SK-N-SH (cell line): ENCODE measurements around the gene SERPINA12. TPM values are rescaled to one million over a fixed set of nuclear protein-coding genes. Genes with fewer than 3 reads are reported as not detected.

Source experiments
- CTCF ChIA-PET: fragments of 300-600, 350-600 bp; formaldehyde crosslinking; extraction: SDS; loops from one replicate; lab custom pipeline; 2021; lab: Yijun Ruan, JAX
- POLR2A ChIA-PET: fragments of 350-600 bp; sonication (Branson Sonifier 250); formaldehyde crosslinking; extraction: SDS; loops from one replicate; lab custom pipeline; 2020; ENCODE audit warnings: antibody characterized with exemption, inconsistent platforms; lab: Yijun Ruan, JAX
- DNase-seq: peaks from one replicate; pipeline ENCODE4 v3.0.0; 2012
- H2AFZ ChIP-seq: fragments of 200-600 bp; sonication (generic); 2 replicates; pipeline ENCODE4 v1.8.1; 2016; ENCODE audit warnings: antibody characterized with exemption, mild to moderate bottlenecking, low read depth
- H3F3A ChIP-seq: fragments of 200-600 bp; sonication (generic); replicated peaks from 2 replicates; pipeline ENCODE3; 2016; ENCODE audit warnings: antibody characterized with exemption, mild to moderate bottlenecking; ENCODE audit not compliant: insufficient read depth
- H3K27ac ChIP-seq, 2 experiments: fragments of 200-500 bp in 1 of 2; fragments of 200-600 bp in 1 of 2; sonication (Bioruptor generic) in 1 of 2; sonication (generic), shearing (Covaris generic) in 1 of 2; 2 replicates each; pipeline versions ENCODE4 v1.5.1 to v1.6.1; 2014 to 2016; ENCODE audit warnings: low read depth in 2 of 2, inconsistent platforms in 1 of 2, low read length in 1 of 2, mild to moderate bottlenecking in 1 of 2, mixed read lengths in 1 of 2
- H3K27me3 ChIP-seq: fragments of 200-600 bp; sonication (generic), shearing (Covaris generic); 2 replicates; pipeline ENCODE4 v1.6.1; 2016; ENCODE audit warnings: mixed run types; ENCODE audit not compliant: insufficient read depth
- H3K36me3 ChIP-seq, 2 experiments: fragments of 200-500 bp in 1 of 2; fragments of 200-600 bp in 1 of 2; sonication (Bioruptor generic) in 1 of 2; sonication (generic) in 1 of 2; replicated peaks in 1 of 2; 2 replicates each; pipeline versions ENCODE3 to v1.5.1; 2014 to 2016; ENCODE audit warnings: low read length in 1 of 2, mild to moderate bottlenecking in 1 of 2; ENCODE audit not compliant: insufficient read depth in 2 of 2, control insufficient read depth in 1 of 2
- H3K4me1 ChIP-seq, 2 experiments: fragments of 200-500 bp in 1 of 2; fragments of 200-600 bp in 1 of 2; sonication (Bioruptor generic) in 1 of 2; sonication (generic), shearing (Covaris generic) in 1 of 2; 2 replicates each; pipeline versions ENCODE4 v1.5.1 to v1.6.1; 2014 to 2016; ENCODE audit warnings: low read depth in 1 of 2, low read length in 1 of 2, mixed run types in 1 of 2; ENCODE audit not compliant: insufficient read depth in 2 of 2, control insufficient read depth in 1 of 2
- H3K4me2 ChIP-seq: fragments of 200-600 bp; sonication (generic), shearing (Covaris generic); 2 replicates; pipeline ENCODE4 v1.6.1; 2017; ENCODE audit warnings: mixed run types
- H3K4me3 ChIP-seq, 2 experiments: fragments of 200-500 bp in 1 of 2; fragments of 200-600 bp in 1 of 2; sonication (Bioruptor generic) in 1 of 2; sonication (generic), shearing (Covaris generic) in 1 of 2; 2 replicates each; pipeline versions ENCODE4 v1.5.1 to v1.8.1; 2014 to 2016; ENCODE audit warnings: low read depth in 2 of 2, inconsistent platforms in 1 of 2, low read length in 1 of 2, mild to moderate bottlenecking in 1 of 2, mixed read lengths in 1 of 2, moderate library complexity in 1 of 2
- H3K79me2 ChIP-seq: fragments of 200-600 bp; sonication (generic); 2 replicates; pipeline ENCODE4 v1.8.1; 2017; ENCODE audit warnings: mild to moderate bottlenecking; ENCODE audit not compliant: insufficient read depth
- H3K9ac ChIP-seq: fragments of 200-600 bp; sonication (generic); 2 replicates; pipeline ENCODE4 v1.6.1; 2017; ENCODE audit warnings: mixed run types
- H3K9me2 ChIP-seq: fragments of 200-600 bp; sonication (generic); 2 replicates; pipeline ENCODE4 v1.6.1; 2017; ENCODE audit warnings: mixed run types
- H3K9me3 ChIP-seq: fragments of 200-600 bp; sonication (generic); 2 replicates; pipeline ENCODE4 v1.6.1; 2017; ENCODE audit warnings: mixed run types, mild to moderate bottlenecking, moderate library complexity
- H4K20me1 ChIP-seq: fragments of 200-600 bp; sonication (generic); 2 replicates; pipeline ENCODE4 v1.6.1; 2017; ENCODE audit warnings: mild to moderate bottlenecking, mixed run types; ENCODE audit not compliant: insufficient read depth
- ELF1 ChIP-seq: IDR thresholded peaks from 2 replicates; pipeline ENCODE4 v1.4.0; 2012
- EP300 ChIP-seq, 2 experiments: IDR thresholded peaks; 2 replicates each; pipeline versions ENCODE4 v1.4.0 to v1.6.1; 2012; ENCODE audit warnings: borderline replicate concordance in 1 of 2, low read depth in 1 of 2, low read length in 1 of 2
- EZH2phosphoT487 ChIP-seq: fragments of 200-600 bp; sonication (generic); IDR thresholded peaks from 2 replicates; pipeline ENCODE4 v1.6.1; 2017; ENCODE audit warnings: low read depth, mixed run types, mild to moderate bottlenecking, antibody characterized with exemption, moderate library complexity, borderline replicate concordance
- FOSL2 ChIP-seq: IDR thresholded peaks from 2 replicates; pipeline ENCODE4 v1.4.0; 2012; ENCODE audit warnings: low read depth, mild to moderate bottlenecking, moderate library complexity, borderline replicate concordance
- FOXM1 ChIP-seq: IDR thresholded peaks from 2 replicates; pipeline ENCODE4 v1.4.0; 2012; ENCODE audit warnings: low read depth, mild to moderate bottlenecking
- GABPA ChIP-seq: IDR thresholded peaks from 2 replicates; pipeline ENCODE4 v1.4.0; 2012; ENCODE audit warnings: low read depth, mild to moderate bottlenecking
- MAX ChIP-seq: IDR thresholded peaks from 2 replicates; pipeline ENCODE4 v1.4.0; 2012; ENCODE audit warnings: low read depth
- MXI1 ChIP-seq: IDR thresholded peaks from 2 replicates; pipeline ENCODE4 v1.6.1; 2012; ENCODE audit warnings: mild to moderate bottlenecking, low read depth, low read length, improper control_type of control experiment
- NFIC ChIP-seq: IDR thresholded peaks from 2 replicates; pipeline ENCODE4 v1.4.0; 2012; ENCODE audit warnings: borderline replicate concordance
- NRF1 ChIP-seq: IDR thresholded peaks from 2 replicates; pipeline ENCODE4 v1.6.1; 2012; ENCODE audit warnings: low read depth, mild to moderate bottlenecking, low read length
- PBX3 ChIP-seq: IDR thresholded peaks from 2 replicates; pipeline ENCODE4; 2012
- POLR2AphosphoS5 ChIP-seq: IDR thresholded peaks from 2 replicates; pipeline ENCODE4 v1.6.1; 2012; ENCODE audit warnings: low read depth, low read length
- RAD21 ChIP-seq: IDR thresholded peaks from 2 replicates; pipeline ENCODE4 v1.6.1; 2012; ENCODE audit warnings: mild to moderate bottlenecking, low read length
- RCOR1 ChIP-seq: fragments of 150-350 bp; IDR thresholded peaks from 2 replicates; pipeline ENCODE4 v1.6.1; 2017; ENCODE audit warnings: antibody characterized with exemption, low read length
- RFX5 ChIP-seq: IDR thresholded peaks from 2 replicates; pipeline ENCODE4 v1.6.1; 2012; ENCODE audit warnings: mild to moderate bottlenecking, improper control_type of control experiment, low read length
- RXRA ChIP-seq: IDR thresholded peaks from 2 replicates; pipeline ENCODE4 v1.4.0; 2012; ENCODE audit warnings: low read depth, mild to moderate bottlenecking, borderline replicate concordance
- SMC3 ChIP-seq: IDR thresholded peaks from 2 replicates; pipeline ENCODE4 v1.6.1; 2012; ENCODE audit warnings: low read depth, low read length, improper control_type of control experiment
- TAF1 ChIP-seq: IDR thresholded peaks from 2 replicates; pipeline ENCODE4 v1.6.1; 2012; ENCODE audit warnings: low read depth, mild to moderate bottlenecking, low read length, moderate library complexity, borderline replicate concordance
- WGBS: methylation state at CpG from one replicate; pipeline ENCODE4 v1.1.6; 2017; ENCODE audit warnings: low lambda C conversion rate; 5-methylcytosine and 5-hydroxymethylcytosine counted together
- polyA plus RNA-seq, 3 experiments: library from polyadenylated mRNA; depleted of rRNA; stranded (reverse); fragments of >200 nt; gene quantifications; 2 replicates each; pipeline ENCODE4 v1.2.3, GENCODE V29; 2012
- TF ChIP-seq, protein P1 (sequence below): fragments of 150-350 bp; IDR thresholded peaks from 2 replicates; pipeline ENCODE4 v1.6.1; 2016; ENCODE audit warnings: mild to moderate bottlenecking, low read depth, low read length
- TF ChIP-seq, protein P2 (sequence below): fragments of 150-350 bp; IDR thresholded peaks from 2 replicates; pipeline ENCODE4 v1.6.1; 2017; ENCODE audit warnings: antibody characterized with exemption, low read length, low read depth, borderline replicate concordance

The SERPINA12 gene
- polyA plus RNA-seq, 1 of the 3 experiments (the other 2 are of a cell fraction), result not detected

- Histone ChIP-seq H3F3A (no peaks in the 10 kb centered on the region), H3K9ac (no peak overlapping the region), H3K27ac (no peak overlapping the region), H3K36me3 (no peaks in the 10 kb centered on the region), H3K9me3 (no peaks in the 10 kb centered on the region), H3K9me2 (no peaks in the 10 kb centered on the region), H3K27me3 (no peaks in the 10 kb centered on the region), H3K79me2 (no peaks in the 10 kb centered on the region), H2AFZ (no peak overlapping the region), H3K4me1 (no peaks in the 10 kb centered on the region), H4K20me1 (no peaks in the 10 kb centered on the region), H3K4me2 (no peak overlapping the region), H3K4me3 (no peak overlapping the region)
- TF ChIP-seq NRF1 (no peak), PBX3 (no peak), MAX (no peak), RCOR1 (no peak), NFIC (no peak), RXRA (no peak), GABPA (no peak), POLR2AphosphoS5 (no peak), SMC3 (no peak), EP300 (IDR thresholded peaks at IDR 0.05; ENCODE audit: borderline replicate concordance in 1 of 2, low read depth in 1 of 2, low read length in 1 of 2) (no peak), TAF1 (no peak)
- TF ChIP-seq, protein P1, sequence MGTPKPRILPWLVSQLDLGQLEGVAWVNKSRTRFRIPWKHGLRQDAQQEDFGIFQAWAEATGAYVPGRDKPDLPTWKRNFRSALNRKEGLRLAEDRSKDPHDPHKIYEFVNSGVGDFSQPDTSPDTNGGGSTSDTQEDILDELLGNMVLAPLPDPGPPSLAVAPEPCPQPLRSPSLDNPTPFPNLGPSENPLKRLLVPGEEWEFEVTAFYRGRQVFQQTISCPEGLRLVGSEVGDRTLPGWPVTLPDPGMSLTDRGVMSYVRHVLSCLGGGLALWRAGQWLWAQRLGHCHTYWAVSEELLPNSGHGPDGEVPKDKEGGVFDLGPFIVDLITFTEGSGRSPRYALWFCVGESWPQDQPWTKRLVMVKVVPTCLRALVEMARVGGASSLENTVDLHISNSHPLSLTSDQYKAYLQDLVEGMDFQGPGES, result no peak
- no peak for DNase-seq
- 62% methylated on average over 11 of the region's 15 CpGs for WGBS
- POLR2A ChIA-PET, result no interaction called here
- CTCF ChIA-PET, result interaction anchor here (1.3 to 2.7 kb wide), 2 partner anchors 16 to 59 kb away, joined by 3 to 15 read pairs; no protein-coding TSS in a partner anchor
Observed at GRCh38 chr14:94545131-94545841, 36.0 kb upstream of the SERPINA12 start.

DNA sequence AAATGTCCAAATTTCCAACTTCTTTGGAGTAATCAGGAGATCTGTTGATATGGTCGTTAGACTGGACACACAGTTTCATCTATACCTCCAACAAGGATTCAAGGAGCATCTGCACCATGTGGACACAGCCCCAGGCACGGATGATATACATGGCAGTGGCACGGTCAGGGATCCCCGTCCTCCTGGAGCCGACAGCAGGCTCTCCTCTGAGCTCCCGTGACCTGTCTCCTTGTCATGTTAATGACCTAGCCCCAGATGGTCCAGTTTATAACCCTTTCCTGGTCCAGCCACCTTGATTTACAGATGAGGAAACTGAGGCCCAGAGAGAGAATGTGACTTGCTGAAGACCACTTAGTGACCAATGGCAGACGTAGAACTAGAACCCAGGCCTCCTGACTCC lies 35.5 kb upstream of the SERPINA12 start:
- no peak overlapping the region for H3K4me3 ChIP-seq
- no peak for DNase-seq
- 58% methylated on average over 6 of the region's 7 CpGs for WGBS
- CTCF ChIA-PET, result interaction anchor here (1.3 to 2.7 kb wide), 2 partner anchors 15 to 59 kb away, joined by 3 to 15 read pairs; no protein-coding TSS in a partner anchor
- H3K36me3 ChIP-seq, result no peaks in the 10 kb centered on the region
- H3K27me3 ChIP-seq, result no peaks in the 10 kb centered on the region
- H3K9me3 ChIP-seq, result no peaks in the 10 kb centered on the region
- no peaks in the 10 kb centered on the region for H3F3A ChIP-seq
- no peak overlapping the region for H2AFZ ChIP-seq
- TF ChIP-seq RFX5, result no peak
- no peak for TF ChIP-seq RXRA
- no peak for TF ChIP-seq MAX
- no peak for TF ChIP-seq NRF1
- no peak for TF ChIP-seq GABPA
- no peak for TF ChIP-seq POLR2AphosphoS5
- TF ChIP-seq ELF1, result no peak
- TF ChIP-seq RAD21, result no peak
- no peak for TF ChIP-seq MXI1
- no peak for TF ChIP-seq FOSL2
- TF ChIP-seq EZH2phosphoT487, result no peak
- TF ChIP-seq FOXM1, result no peak
- TF ChIP-seq, protein P2, sequence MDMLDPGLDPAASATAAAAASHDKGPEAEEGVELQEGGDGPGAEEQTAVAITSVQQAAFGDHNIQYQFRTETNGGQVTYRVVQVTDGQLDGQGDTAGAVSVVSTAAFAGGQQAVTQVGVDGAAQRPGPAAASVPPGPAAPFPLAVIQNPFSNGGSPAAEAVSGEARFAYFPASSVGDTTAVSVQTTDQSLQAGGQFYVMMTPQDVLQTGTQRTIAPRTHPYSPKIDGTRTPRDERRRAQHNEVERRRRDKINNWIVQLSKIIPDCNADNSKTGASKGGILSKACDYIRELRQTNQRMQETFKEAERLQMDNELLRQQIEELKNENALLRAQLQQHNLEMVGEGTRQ, result no peak
- TF ChIP-seq SMC3, result no peak
- no peaks in the 10 kb centered on the region for H3K9me2 ChIP-seq
- H3K27ac ChIP-seq, result no peak overlapping the region
- no peak overlapping the region for H3K4me2 ChIP-seq
- POLR2A ChIA-PET, result no interaction called here
- H3K9ac ChIP-seq, result no peak overlapping the region
- H4K20me1 ChIP-seq, result no peaks in the 10 kb centered on the region
- no peaks in the 10 kb centered on the region for H3K79me2 ChIP-seq
- H3K4me1 ChIP-seq, result no peaks in the 10 kb centered on the region
